Cardiac muscle cell (in vitro differentiated cells and primary cell): ENCODE results near the gene ZFYVE19. TPM values are rescaled to one million over a fixed set of nuclear protein-coding genes. Genes with fewer than 3 reads are reported as not detected.
A peak's percentile ranks its signal among the peaks of the same experiment; 100 is the strongest.

ENCODE experiments used
- DNase-seq, 2 donors: peaks; one replicate each; pipeline versions ENCODE4 v3.0.0 to v3.0.0-alpha.2; 2010 to 2017; ENCODE audit warnings: low read depth in 1 of 2, low spot score in 1 of 2
- H3K27ac ChIP-seq: fragments of 200-600 bp; sonication (generic); 2 replicates; pipeline ENCODE4 v1.5.1; 2016
- H3K27me3 ChIP-seq: fragments of 200-600 bp; sonication (generic); 2 replicates; pipeline ENCODE4 v1.6.0; 2016; ENCODE audit warnings: control low read depth
- H3K36me3 ChIP-seq: fragments of 200-600 bp; sonication (generic); 2 replicates; pipeline ENCODE4 v1.5.1; 2016; ENCODE audit warnings: control low read depth
- H3K4me1 ChIP-seq: fragments of 200-600 bp; sonication (generic); 2 replicates; pipeline ENCODE4 v1.8.1; 2017; ENCODE audit warnings: low read depth, mild to moderate bottlenecking, mixed run types
- H3K4me3 ChIP-seq: fragments of 200-600 bp; sonication (generic); 2 replicates; pipeline ENCODE4 v1.5.1; 2016; ENCODE audit warnings: mild to moderate bottlenecking
- H3K9me3 ChIP-seq: fragments of 200-600 bp; sonication (generic); 2 replicates; pipeline ENCODE4 v1.5.1; 2017; ENCODE audit warnings: low read depth, mild to moderate bottlenecking, control low read depth
- CTCF ChIP-seq: IDR thresholded peaks from 2 replicates; pipeline ENCODE4 v1.5.1; 2012; ENCODE audit warnings: low read depth, mild to moderate bottlenecking, low read length
- polyA plus RNA-seq: library from polyadenylated mRNA; unstranded; fragments of >200 nt; fragmentation: Nextera tagmentation; extraction: Ambion mirVana; gene quantifications from 2 replicates; pipeline ENCODE4 v1.2.1, GENCODE V29; 2016
- total RNA-seq: library from RNA; depleted of rRNA; stranded (reverse); fragments of >200 nt; gene quantifications from 2 replicates; pipeline ENCODE4 v1.2.3, GENCODE V29; 2016

ZFYVE19 gene
- total and polyA plus RNA-seq, 2 experiments from 2014 or later: 23.4 to 41.3 TPM

- Histone ChIP-seq H3K4me1 (no peaks in the 10 kb centered on the region), H3K4me3 (no peak overlapping the region), H3K36me3 (no peaks in the 10 kb centered on the region), H3K9me3 (no peaks in the 10 kb centered on the region), H3K27ac (no peak overlapping the region), H3K27me3 (no peaks in the 10 kb centered on the region)
- TF ChIP-seq CTCF: no peak
- DNase-seq: no peak
Observed at GRCh38 chr15:40785164-40785563, 21.7 kb upstream of the ZFYVE19 start.

- Histone ChIP-seq H3K4me3 (no peak overlapping the region), H3K36me3 (no peaks in the 10 kb centered on the region), H3K9me3 (no peaks in the 10 kb centered on the region), H3K27ac (no peak overlapping the region), H3K27me3 (no peaks in the 10 kb centered on the region), H3K4me1 (no peaks in the 10 kb centered on the region)
- no peak for TF ChIP-seq CTCF
- DNase-seq: no peak
Observed at GRCh38 chr15:40785814-40786213, 21.1 kb upstream of the ZFYVE19 start.

- Histone ChIP-seq H3K4me1 (no peaks in the 10 kb centered on the region), H3K4me3 (no peak overlapping the region), H3K27ac (no peak overlapping the region), H3K27me3 (no peaks in the 10 kb centered on the region), H3K9me3 (no peaks in the 10 kb centered on the region), H3K36me3 (no peaks in the 10 kb centered on the region)
- TF ChIP-seq CTCF: no peak
- peak in 1 of 2 donors; percentile 84 for DNase-seq
Observed at GRCh38 chr15:40787344-40787841, 19.5 kb upstream of the ZFYVE19 start.

GRCh38 chr15:40787991-40788390 is 18.9 kb upstream of the ZFYVE19 start:
- no peaks in the 10 kb centered on the region for H3K36me3 ChIP-seq
- TF ChIP-seq CTCF: no peak
- no peaks in the 10 kb centered on the region for H3K4me1 ChIP-seq
- no peaks in the 10 kb centered on the region for H3K9me3 ChIP-seq
- H3K27me3 ChIP-seq: no peaks in the 10 kb centered on the region
- DNase-seq: no peak
- no peak overlapping the region for H3K4me3 ChIP-seq
- H3K27ac ChIP-seq: no peak overlapping the region

- TF ChIP-seq CTCF: no peak
- DNase-seq: no peak
- Histone ChIP-seq H3K4me1 (no peaks in the 10 kb centered on the region), H3K27ac (no peak overlapping the region), H3K4me3 (no peak overlapping the region), H3K36me3 (no peaks in the 10 kb centered on the region), H3K9me3 (no peaks in the 10 kb centered on the region), H3K27me3 (no peaks in the 10 kb centered on the region)
Observed at GRCh38 chr15:40789119-40789518, 17.8 kb upstream of the ZFYVE19 start.

- Histone ChIP-seq H3K4me1 (no peaks in the 10 kb centered on the region), H3K27me3 (no peaks in the 10 kb centered on the region), H3K9me3 (no peaks in the 10 kb centered on the region), H3K36me3 (no peaks in the 10 kb centered on the region), H3K27ac (no peak overlapping the region), H3K4me3 (no peak overlapping the region)
- no peak for DNase-seq
- no peak for TF ChIP-seq CTCF
Observed at GRCh38 chr15:40789999-40790398, 16.9 kb upstream of the ZFYVE19 start.
